Heart right ventricle (tissue), 16 donors: ENCODE measurements around the gene GTF3C1. TPM values are rescaled to one million over a fixed set of nuclear protein-coding genes. Genes with fewer than 3 reads are reported as not detected.

ENCODE experiments used
- ATAC-seq, 8 donors: fragments of 200-7000 bp; cut with Tn5 transposase; one replicate each; pipeline ENCODE4 v1.9.1; 2020; ENCODE audit warnings: mild to moderate bottlenecking in 8 of 8, moderate library complexity in 8 of 8, moderate number of reproducible peaks in 1 of 8
- DNase-seq, 2 donors: peaks; one replicate each; pipeline ENCODE4 v3.0.0-alpha.2; 2020
- H3K27ac ChIP-seq, 10 donors: fragments of 200-600 bp; sonication (generic) in 2 of 10; one replicate each; pipeline versions ENCODE4 v1.5.0 to v1.8.0; 2020 to 2022; ENCODE audit warnings: mild to moderate bottlenecking in 3 of 10
- H3K27me3 ChIP-seq, 7 donors: fragments of 200-600 bp; one replicate each; pipeline ENCODE4 v1.8.0; 2021 to 2022; ENCODE audit warnings: mild to moderate bottlenecking in 2 of 7
- H3K36me3 ChIP-seq, 9 donors: fragments of 200-600 bp; sonication (generic) in 1 of 9; one replicate each; pipeline versions ENCODE4 v1.5.0 to v1.8.0; 2020 to 2022; ENCODE audit warnings: mild to moderate bottlenecking in 2 of 9
- H3K4me1 ChIP-seq, 9 donors: fragments of 200-600 bp; sonication (generic) in 1 of 9; one replicate each; pipeline versions ENCODE4 v1.5.0 to v1.8.0; 2020 to 2022; ENCODE audit warnings: mild to moderate bottlenecking in 4 of 9
- H3K4me3 ChIP-seq, 10 donors: fragments of 200-600 bp; sonication (generic) in 2 of 10; one replicate each; pipeline versions ENCODE4 v1.5.0 to v1.8.0; 2020 to 2022; ENCODE audit warnings: mild to moderate bottlenecking in 7 of 10, moderate library complexity in 2 of 10
- H3K9me3 ChIP-seq, 11 donors: fragments of 200-600 bp in 10 of 11; sonication (generic) in 2 of 11; one replicate each; pipeline versions ENCODE4 v1.5.0 to v1.8.0; 2013 to 2022; ENCODE audit warnings: mild to moderate bottlenecking in 2 of 11, control low read depth in 1 of 11, moderate library complexity in 1 of 11
- CTCF ChIP-seq, 9 donors: fragments of 200-600 bp; sonication (generic) in 2 of 9; IDR thresholded peaks; one replicate each; pipeline versions ENCODE4 v1.5.0 to v1.8.0; 2021 to 2022; ENCODE audit warnings: antibody characterized with exemption in 9 of 9, mild to moderate bottlenecking in 5 of 9, moderate library complexity in 1 of 9
- WGBS, 2 donors: extraction: QIAGEN DNeasy Blood & Tissue Kit; methylation state at CpG; one replicate each; pipeline ENCODE4 v1.1.7; 2013; ENCODE audit warnings: inconsistent platforms in 1 of 2; 5-methylcytosine and 5-hydroxymethylcytosine counted together
- intact Hi-C, 10 donors: fragments of 100-400 bp; cut with DNase I; formaldehyde crosslinking; loops; one replicate each; pipeline versions ENCODE4 v1.11.1 to v1.14.2; 2022
- polyA plus RNA-seq, 2 donors: library from polyadenylated mRNA; stranded (reverse); fragments of 200-250 nt; gene quantifications; one replicate each; pipeline ENCODE4 v1.2.3, GENCODE V29; 2013
- total RNA-seq, 10 donors: library from RNA; stranded (reverse); fragmentation: NEBNext Ultra II Directional in 3 of 10; extraction: Animal tissue kit (Norgen Biotek cat#: 25700) in 3 of 10; gene quantifications; one replicate each; pipeline versions ENCODE4 v1.2.1 to v1.2.4, GENCODE V29; 2021 to 2023
- donor health status: Arrhythmogenic right ventricular cardiomyopathy.
- donor health status: ischemic (EF 13 %, LVEDD 7.1; RV severe dilation, severe dysfunction).
- donor health status: healthy with polysubstance abuse.
- donor health status: DM: no; HTN: yes; CAD: no.
- donor health status: DM: no; HTN: no; CAD: no.
- donor health status: ischemic (EF 25% LVEDD 6.9; RV normal size, moderate dysfunction).
- donor health status: ischemic (EF 25% LVEDD 5.7; RV mildly dilated, moderate dysfunction).
- donor health status: healthy.
- donor health status: DM: yes; HTN: yes; CAD: no.
- donor health status: Ischemic cardiomyopathy.
- donor health status: ischemic (EF 35%, LVEDD 5.7; RV mildly dilated, moderate dysfunction).
- donor health status: nonischemic (EF 11% LVEDD 7.7; RV severe dilation, severe dysfunction).
- donor health status: DM: yes; HTN: yes; CAD: no.
- donor health status: PGD.
- donor health status: ischemic (EF 29% LVEDD 5.4; RV normal size, mild dysfunction).
- donor health status: nonischemic (EF 23%, LVEDD 6.1; RV moderate dilation, normal function).

Gene GTF3C1
- total and polyA plus RNA-seq, 12 donors, result 48.1 to 133 (median 62.8) TPM

DNA sequence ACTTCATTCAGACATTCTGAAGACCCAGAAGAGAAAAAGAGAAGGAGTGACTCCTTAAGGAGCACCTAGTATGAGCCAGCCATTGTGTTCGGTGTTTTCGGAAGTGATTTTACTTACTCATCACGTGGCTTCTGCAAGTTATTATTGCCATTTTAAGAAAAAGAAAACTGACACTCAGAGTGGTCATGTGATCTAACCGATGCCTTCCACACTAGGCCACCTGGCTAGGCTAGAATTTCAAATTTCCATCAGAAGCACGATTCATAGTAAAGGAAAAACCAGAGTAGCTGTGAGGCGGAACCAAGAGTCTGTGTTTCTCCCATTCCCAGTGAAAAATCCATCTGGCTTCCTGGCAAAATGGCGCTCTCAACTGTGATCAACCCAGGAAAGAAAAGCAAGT is 32.0 kb downstream of the GTF3C1 start:
- intact Hi-C loops, result no loop called here
- H3K27me3 ChIP-seq, result no peaks in the 10 kb centered on the region
- no peaks in the 10 kb centered on the region for H3K9me3 ChIP-seq
- DNase-seq (no peak), ATAC-seq (no peak)
- H3K4me1 ChIP-seq, result peaks cover 8 to 67% (median 34%) of the 10 kb centered on the region in 9 donors
- peak overlapping the region in 4 of 10 donors; percentile 58 to 85 (median 80) for H3K27ac ChIP-seq
- H3K36me3 ChIP-seq, result peaks cover 0 to 78% (median 12%) of the 10 kb centered on the region in 9 donors
- 95 to 97% methylated on average over 7 of the region's 7 CpGs for WGBS, 2 donors
- no peak for TF ChIP-seq CTCF (IDR thresholded peaks at IDR 0.05)
- no peak overlapping the region for H3K4me3 ChIP-seq

DNA sequence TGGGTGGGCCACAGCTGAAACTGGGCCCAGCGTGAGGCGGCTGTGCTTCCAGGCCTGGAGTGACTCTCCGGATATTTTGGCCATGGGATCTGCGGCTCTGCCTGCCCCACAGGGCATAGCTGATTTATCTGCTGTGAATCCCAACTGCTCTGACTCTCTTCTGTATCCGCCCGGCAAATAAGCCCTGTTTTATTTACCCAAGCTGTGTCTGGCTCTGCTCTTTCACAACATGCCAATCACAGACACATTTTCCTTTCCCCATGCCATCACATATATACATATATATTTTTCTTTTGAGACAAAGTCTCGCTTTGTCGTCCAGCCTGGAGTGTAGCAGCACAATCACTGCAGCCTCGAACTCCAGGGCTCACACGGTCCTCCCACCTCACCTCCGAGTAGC is 33.3 kb downstream of the GTF3C1 start:
- Histone ChIP-seq H3K4me3 (no peak overlapping the region), H3K36me3 (peaks cover 0 to 86% (median 12%) of the 10 kb centered on the region in 9 donors), H3K9me3 (no peaks in the 10 kb centered on the region), H3K27me3 (no peaks in the 10 kb centered on the region), H3K27ac (peak overlapping the region in 9 of 10 donors; percentile 16 to 85 (median 58)), H3K4me1 (peaks cover 8 to 66% (median 30%) of the 10 kb centered on the region in 9 donors)
- DNase-seq (no peak), ATAC-seq (peak in 1 of 8 donors; percentile 3)
- no peak for TF ChIP-seq CTCF (IDR thresholded peaks at IDR 0.05)
- 75 to 78% methylated on average over 11 of the region's 11 CpGs for WGBS, 2 donors
- intact Hi-C loops, result no loop called here

DNA sequence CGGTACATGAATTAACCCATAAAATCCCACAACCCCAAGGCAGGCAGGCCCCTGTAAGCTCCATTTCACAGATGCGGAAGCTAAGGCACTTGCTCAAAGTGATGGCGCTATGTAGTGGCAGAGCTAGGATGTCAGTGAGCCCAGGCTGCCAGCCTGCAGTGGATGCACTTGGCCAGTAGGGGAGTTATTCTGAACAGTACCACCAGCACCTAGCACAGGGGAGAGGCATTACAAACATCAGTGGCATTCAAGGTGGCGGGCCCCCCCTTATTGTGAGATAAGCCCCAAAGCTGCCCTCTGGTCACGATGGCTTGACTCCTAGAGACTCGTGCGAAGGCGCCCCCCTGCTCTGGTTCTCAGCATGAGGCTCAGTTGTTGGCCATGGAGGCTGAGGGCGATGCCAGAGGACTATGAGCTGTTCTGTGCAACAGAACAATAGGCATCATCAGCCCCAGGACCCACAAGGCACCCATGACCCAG is 33.8 kb downstream of the GTF3C1 start:
- no peaks in the 10 kb centered on the region for H3K27me3 ChIP-seq
- peaks cover 0 to 91% (median 16%) of the 10 kb centered on the region in 9 donors for H3K36me3 ChIP-seq
- H3K4me1 ChIP-seq, result peaks cover 8 to 65% (median 26%) of the 10 kb centered on the region in 9 donors
- WGBS, 2 donors, result 70 to 80% methylated on average over 9 of the region's 9 CpGs
- H3K27ac ChIP-seq, result peak overlapping the region in 9 of 10 donors; percentile 16 to 85 (median 69)
- DNase-seq, result peak in 1 of 2 donors; percentile 29
- H3K9me3 ChIP-seq, result no peaks in the 10 kb centered on the region
- no peak overlapping the region for H3K4me3 ChIP-seq
- peak in 7 of 8 donors; percentile 25 to 55 (median 50) for ATAC-seq
- TF ChIP-seq CTCF (IDR thresholded peaks at IDR 0.05), result peak; percentile 11 to 62 (median 51)
- intact Hi-C loops, result no loop called here

- Histone ChIP-seq H3K27ac (peak overlapping the region; percentile 52 to 85 (median 74)), H3K27me3 (no peaks in the 10 kb centered on the region), H3K4me1 (peaks cover 0 to 53% (median 16%) of the 10 kb centered on the region in 9 donors), H3K36me3 (peaks cover 0 to 96% (median 26%) of the 10 kb centered on the region in 9 donors), H3K4me3 (no peak overlapping the region), H3K9me3 (no peaks in the 10 kb centered on the region)
- intact Hi-C loops, result no loop called here
- DNase-seq (peak in 1 of 2 donors; percentile 67), ATAC-seq (peak in 6 of 8 donors; percentile 49 to 79 (median 60))
- 71% methylated on average over 12 of the region's 12 CpGs for whole genome bisulfite sequencing, 2 donors
- no peak for TF ChIP-seq CTCF (IDR thresholded peaks at IDR 0.05)
Observed at GRCh38 chr16:27514806-27515205, 34.9 kb downstream of the GTF3C1 start.
